ENCODE results near the gene CDH3.

CDH3 gene

DNA sequence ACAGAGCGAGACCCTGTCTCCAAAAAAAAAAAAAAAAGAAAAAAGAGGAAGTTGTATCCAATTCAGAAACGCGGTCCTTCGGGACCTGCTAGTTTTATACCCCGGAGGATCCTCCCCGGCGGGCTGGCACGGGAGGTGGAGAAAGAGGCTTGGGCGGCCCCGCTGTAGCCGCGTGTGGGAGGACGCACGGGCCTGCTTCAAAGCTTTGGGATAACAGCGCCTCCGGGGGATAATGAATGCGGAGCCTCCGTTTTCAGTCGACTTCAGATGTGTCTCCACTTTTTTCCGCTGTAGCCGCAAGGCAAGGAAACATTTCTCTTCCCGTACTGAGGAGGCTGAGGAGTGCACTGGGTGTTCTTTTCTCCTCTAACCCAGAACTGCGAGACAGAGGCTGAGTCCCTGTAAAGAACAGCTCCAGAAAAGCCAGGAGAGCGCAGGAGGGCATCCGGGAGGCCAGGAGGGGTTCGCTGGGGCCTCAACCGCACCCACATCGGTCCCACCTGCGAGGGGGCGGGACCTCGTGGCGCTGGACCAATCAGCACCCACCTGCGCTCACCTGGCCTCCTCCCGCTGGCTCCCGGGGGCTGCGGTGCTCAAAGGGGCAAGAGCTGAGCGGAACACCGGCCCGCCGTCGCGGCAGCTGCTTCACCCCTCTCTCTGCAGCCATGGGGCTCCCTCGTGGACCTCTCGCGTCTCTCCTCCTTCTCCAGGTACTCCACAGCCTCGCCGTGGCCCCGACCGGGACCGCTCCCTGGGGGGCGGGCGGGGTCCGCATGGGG lies at the start of gene CDH3:
Gene CDH3, plus strand, starts transcription at position 596 of the 779 bp plus-strand sequence. Its CDS starts 70 bp downstream, at position 666.
- DNase-seq (ENCODE audit: low read depth) = no peak

DNA sequence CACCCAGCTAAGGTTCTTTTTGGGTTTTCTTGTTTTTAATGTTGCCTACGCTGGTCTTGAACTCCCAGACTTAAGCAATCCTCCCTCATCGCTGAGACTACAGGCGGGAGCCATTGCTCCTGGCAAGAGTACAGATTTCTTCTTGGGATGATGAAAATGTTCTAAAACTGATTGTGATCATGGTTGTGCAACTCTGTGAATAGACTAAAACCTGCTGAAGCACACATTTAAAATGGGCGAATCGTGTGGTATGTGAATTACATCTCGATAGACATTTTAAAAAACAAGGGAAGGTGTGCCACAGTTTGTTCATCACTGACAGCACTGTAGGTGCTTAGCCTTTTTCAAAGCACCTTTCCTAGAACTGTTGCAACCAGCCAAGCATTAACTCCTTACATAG lies 48.8 kb upstream of the CDH3 start:
- DNase-seq (ENCODE audit: low read depth) = no peak

DNA sequence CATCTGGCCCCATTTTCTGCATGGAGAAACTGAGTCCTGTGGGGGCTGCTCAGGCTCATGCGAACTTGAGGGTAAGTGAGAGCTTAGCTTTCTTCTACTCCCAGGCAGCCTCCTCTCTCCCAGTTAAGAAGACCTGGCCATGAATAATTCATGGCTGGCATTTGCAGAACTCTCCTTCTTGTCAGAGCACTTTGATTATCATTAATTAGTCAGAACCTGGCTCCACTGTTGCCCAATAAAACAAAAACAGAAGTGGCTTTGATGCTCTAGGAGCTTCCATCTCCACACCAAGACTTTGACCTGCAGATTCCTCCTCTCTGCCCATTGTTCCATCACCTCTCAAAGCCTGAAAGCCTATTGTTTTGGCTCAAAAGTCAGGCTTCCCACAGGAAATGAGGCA lies 45.5 kb upstream of the CDH3 start:
- no peak for DNase-seq (ENCODE audit: low read depth)

DNA sequence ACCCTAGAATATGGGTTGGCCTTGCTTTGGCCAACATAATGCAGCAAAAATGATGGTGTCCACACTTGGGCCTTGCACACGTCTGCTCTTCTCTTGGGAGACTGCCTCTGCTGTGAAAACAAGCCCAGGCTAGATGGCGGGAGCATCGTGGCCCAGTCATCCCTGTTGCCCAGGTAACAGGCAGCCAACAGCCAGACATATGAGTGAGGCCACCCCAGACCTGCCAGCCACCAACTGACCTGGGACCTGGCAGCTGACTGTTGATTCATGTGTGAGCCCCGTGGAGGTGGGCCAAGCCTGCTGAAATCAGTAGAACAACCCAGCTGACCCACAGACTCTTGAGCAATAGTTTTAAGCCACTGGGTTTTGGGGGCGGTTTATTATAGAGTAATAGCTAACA lies 39.4 kb upstream of the CDH3 start:
- no peak for DNase-seq (ENCODE audit: low read depth)

DNA sequence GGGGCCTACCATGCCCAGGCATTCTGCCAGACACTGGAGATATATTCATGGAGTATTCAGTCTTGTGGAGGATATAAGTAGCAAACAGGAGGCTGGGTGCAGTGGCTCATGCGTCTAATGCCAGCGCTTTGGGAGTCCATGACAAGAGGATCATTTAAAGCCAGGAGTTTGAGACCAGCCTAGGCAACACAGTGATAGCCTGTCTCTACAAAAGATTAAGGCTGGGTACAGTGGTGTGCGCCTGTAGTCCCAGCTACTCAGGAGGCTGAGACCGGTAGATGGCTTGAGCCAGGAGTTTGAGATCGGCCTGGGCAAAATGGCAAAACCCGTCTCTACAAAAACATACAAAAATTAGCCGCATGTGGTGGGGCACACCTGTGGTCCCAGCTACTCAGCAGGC lies 37.7 kb upstream of the CDH3 start:
- no peak for DNase-seq (ENCODE audit: low read depth)

DNA sequence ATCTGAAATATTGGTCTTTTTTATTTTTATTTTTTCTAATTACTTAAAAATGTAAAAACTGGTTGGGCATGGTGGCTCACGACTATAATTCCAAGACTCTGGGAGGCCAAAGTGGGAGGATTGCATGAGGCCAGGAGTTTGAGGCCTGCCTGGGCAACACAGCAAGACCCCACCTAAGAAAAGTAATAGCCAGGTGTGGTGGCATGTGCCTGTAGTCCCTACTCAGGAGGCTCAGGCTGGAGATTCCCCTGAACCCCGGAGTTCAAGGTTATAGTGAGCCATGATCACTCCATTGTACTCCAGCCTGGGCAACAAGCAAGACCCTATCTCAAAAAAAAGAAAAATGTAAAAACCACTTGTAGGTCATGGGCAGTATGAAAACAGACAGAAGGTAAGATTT lies 36.8 kb upstream of the CDH3 start:
- DNase-seq (ENCODE audit: low read depth) = no peak

DNA sequence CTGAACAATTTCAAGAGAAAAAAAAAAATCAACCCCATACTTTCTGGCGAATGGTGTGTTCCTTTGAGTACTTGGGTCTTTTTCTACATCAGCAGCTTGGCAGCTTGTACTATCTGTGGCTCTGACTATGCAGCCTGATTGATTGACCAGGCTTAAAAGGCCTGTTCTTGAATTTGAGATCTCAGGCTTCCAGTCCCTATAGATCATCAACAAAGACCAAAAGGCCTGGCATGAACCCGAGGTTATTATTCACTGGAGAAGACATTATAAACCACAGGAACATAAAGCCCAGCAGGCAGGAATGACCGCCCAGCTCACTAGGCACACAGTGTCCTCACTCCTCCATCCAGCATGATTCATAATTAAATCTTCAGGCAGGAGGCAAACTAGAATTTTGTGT lies 32.1 kb upstream of the CDH3 start:
- DNase-seq (ENCODE audit: low read depth) = no peak

DNA sequence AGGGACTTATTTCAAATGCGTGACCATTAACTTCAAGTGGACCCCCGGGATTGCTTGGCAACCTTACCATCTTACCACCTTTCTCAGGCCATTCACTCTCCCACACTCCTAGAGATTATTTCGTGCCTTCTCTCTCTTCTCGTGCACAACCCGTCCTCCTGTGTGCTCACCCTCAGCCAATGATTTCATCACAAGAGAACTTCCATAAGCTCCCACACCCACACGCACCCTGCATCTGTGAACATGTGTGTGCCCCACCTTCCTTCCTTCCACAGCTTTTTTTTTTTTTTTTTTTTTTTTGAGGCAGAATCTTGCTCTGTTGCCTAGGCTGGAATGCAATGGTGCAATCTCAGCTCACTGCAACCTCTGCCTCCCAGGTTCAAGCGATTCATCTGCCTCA lies 27.4 kb upstream of the CDH3 start:
- no peak for DNase-seq (ENCODE audit: low read depth)

DNA sequence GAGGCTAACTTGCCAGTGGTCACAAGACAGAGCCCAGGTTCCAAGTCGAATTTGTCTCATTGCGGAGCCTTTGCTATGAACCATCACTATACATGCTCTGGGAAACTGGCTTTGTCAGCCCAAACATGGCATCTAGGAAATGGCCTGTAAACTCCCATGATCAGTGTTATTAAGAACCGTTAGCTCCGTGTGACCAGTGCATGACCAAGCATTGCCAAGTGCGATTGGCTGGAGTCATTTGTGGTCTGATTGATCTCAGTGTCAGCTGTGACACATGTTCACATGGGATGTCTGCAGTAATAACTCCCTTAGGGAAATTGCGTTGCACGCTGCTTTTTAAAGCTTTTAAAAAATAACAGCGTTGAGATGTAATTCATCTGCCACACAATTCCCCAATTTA lies 18.6 kb upstream of the CDH3 start:
- no peak for DNase-seq (ENCODE audit: low read depth)

DNA sequence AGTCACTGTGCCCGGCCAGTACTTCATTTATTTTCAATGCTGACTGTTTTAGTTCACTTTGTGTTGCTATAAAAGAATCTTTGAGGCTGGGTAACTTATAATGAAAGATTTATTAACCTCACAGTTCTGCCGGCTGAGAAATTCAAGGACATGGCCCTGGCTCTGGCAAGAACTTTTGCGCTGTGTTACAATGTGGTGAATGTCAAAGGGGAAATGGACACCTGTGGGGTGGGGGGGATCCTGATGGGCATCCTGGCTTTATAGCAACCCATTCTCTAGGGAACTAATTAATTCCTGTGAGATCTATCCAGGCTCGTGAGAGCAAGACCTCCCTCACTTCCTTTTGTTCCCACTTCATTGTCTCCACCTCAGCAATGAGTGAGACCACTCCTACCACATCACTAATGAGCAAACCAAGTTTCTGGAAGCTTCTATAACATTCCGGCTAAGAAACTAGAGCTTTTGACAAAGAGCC lies 17.1 kb upstream of the CDH3 start:
- DNase-seq (ENCODE audit: low read depth) = no peak

DNA sequence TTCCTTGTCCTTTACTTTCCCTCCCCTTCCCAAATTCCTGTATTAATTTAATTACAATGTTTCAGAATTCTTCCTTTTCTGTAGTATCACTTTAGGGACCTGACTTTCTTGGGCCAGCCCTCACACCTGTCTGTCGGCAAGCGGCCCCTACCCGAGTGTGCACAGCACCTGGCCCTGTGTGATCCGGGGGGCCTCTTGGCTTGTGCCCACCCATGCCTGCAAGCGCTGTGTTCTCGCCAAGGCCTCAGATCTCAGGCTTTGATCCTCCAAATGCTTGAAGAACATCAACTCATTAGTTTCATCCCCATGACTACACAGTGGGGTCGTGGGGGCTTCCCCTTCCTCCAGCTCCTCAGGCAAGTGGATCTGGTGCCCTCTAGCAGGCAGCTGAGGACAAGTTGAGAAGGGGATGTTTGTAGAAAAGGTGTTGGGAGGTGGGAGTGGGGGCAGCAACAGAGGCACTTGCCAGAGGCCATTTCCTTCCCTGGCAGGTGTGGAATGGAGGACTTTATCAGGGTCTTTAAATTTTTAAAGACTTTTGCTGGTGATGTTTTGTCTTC lies 15.7 kb upstream of the CDH3 start:
- DNase-seq (ENCODE audit: low read depth) = no peak

DNA sequence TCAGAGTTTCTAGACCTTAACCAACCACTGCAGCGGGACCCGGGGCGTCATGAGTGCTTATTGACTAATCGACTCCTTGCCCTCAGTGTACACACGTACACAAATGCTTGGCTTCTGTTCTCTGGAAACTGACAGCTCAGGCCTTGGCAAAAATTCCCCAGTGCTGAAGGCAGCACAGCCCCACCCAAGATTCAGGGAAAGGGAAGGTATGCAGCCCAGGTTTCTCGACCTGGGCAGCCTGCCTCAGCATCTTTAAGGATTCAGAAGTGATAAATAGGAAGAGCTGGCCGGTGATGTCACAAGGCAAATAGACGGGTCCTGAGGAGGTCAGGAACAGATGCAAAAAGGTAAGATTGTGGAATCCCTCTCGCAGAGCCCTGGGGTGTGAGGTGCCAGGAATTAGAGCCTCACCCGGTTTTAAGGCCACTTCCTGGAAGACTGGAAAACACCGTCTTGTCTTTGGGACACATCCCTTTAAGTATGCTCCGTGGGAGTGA lies 9.0 kb upstream of the CDH3 start:
- no peak for DNase-seq (ENCODE audit: low read depth)

DNA sequence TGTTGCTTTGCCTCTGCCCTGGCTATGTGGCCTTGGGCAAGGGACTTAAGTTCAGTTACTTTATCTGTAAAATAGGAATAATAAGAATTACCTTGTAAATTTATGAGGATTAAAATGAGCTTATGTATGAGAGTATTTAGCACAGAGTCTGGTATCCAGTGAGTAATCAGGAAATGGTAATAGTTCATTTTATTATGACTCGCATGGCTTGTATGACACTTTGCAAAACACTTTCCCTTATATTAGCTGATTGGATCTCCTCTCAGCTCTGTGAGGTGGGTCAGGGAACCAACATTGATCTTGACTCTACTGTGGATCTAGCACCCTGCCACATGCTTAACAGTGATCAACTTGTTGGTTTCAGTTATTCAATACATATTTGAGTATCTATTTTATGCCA lies 8.3 kb upstream of the CDH3 start:
- no peak for DNase-seq (ENCODE audit: low read depth)

DNA sequence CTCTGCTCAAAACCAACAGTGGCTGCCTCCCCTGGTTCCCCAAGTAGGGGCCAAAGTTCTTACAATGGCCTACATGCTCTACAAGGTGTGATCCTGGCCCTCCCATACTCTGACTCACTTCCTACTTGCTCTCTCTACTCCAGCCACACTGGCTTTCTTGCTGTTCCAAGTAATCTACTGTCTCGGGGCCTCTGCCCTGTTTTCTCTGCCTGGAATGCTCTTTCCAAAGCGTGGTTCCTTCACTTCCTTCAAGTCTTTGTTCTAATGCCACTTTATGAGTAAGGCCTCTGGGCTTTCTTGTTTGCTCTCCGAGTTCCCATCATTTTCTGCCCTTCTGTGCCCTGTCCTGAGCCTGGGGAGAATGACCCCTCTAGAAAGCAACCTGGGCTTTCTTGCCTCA lies 4.1 kb upstream of the CDH3 start:
- DNase-seq (ENCODE audit: low read depth) = no peak

DNA sequence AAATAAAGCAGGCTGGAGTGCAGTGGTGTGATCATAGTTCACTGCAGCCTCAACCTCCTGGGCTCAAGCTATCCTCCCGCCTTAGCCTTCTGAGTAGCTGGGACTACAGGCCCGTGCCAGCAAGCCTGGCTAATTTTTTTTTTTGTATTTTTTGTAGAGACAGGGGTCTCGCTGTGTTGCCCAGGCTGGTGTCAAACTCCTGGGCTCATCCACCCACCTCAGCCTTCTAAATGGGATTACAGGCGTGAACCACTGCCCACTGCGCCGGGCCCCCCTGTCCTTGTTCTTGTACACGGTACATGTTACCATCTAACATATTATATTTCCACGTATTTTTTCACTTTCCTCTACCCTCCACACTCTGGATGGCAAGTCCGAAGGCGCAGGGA lies 3.1 kb upstream of the CDH3 start:
- DNase-seq (ENCODE audit: low read depth) = no peak

DNA sequence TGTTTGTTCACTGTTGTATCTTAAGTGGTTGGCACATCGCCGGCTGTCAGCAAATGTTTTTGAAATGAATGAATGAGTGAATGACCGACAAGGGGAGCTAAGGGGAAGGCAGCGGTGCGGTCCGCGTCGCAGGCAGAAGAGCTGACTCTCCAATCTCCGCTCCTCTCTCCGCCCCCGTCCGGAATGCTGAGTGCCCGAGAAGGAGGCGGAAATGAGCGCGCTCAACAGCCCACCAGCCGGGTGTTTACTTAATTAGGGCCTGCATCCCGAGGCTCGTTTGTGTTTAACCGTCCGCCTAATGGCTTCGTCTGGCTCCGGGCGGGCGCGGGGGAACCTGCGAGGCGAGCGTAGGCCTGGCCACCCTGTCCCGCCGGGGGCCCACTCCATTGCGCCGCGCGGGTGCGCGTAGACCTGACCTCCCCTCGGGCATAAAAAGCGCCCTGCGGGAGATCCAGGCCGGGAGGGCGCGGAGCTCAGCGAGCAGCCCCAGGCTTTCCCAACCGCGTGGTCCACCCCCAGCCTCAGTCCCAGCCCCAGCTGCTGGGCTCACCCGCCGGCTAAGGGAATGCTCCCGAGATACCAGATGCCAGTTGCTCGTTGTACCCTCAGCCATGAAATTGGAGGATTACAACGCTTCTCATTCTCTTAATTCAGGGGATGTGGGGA lies 2.5 kb upstream of the CDH3 start:
- no peak for DNase-seq (ENCODE audit: low read depth)

DNA sequence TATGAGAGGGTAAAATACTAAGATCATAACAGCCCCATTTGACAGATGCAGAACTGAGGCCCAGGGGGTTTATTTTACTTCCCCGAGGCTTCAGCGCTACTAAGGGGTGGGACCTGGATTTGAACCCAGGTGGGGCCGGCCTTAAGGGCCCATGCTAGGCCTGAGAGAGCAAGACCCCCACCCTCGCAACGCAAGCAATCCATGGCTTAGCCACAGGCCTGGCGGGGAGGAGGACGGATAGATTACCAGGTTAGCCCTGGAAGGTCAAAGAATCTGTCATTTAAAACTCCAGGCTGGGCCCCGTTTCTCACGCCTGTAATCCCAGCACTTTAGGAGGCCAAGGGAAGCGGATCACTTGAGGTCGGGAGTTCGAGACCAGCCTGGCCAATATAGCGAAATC lies 1.9 kb upstream of the CDH3 start:
- no peak for DNase-seq (ENCODE audit: low read depth)

DNA sequence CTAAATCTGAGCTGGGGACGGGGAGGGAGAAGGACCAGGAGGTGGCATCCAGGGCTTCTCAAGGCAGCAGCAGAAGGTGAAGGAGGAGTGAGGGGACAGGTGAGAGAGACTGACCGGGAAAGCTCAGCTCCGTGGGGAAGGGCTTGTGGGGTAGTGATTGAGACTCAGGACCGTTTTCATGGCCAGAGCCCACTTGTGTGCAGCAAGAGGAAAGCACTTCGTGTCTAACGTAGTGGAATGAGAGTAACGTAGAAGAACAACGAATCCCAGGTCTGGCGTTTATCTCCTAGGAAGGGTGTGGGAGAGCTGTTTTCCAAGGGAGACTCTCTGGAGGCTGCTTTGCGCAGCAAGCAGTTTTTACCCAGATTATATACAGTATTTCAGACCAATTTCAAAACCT lies 1.3 kb upstream of the CDH3 start:
- DNase-seq (ENCODE audit: low read depth) = no peak

DNA sequence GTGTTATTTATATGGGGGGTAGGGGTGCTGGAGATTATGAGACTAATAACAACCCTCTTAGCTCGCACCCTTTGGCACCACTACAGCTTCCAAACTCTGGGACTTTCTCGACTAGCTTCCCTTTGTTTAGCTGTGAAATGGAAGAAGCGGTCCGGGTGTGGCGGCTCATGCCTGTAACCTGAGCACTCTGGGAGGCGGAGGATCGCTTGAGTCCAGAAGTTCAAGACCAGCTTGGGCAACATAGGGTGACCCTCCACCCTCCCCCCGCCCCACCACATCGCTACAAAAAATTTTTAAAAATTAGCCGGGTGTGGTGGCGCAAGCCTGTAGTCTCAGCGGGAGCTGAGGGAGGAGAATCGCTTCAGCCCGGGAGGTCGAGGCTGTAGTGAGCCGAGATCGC lies 814 bp upstream of the CDH3 start:
- no peak for DNase-seq (ENCODE audit: low read depth)

DNA sequence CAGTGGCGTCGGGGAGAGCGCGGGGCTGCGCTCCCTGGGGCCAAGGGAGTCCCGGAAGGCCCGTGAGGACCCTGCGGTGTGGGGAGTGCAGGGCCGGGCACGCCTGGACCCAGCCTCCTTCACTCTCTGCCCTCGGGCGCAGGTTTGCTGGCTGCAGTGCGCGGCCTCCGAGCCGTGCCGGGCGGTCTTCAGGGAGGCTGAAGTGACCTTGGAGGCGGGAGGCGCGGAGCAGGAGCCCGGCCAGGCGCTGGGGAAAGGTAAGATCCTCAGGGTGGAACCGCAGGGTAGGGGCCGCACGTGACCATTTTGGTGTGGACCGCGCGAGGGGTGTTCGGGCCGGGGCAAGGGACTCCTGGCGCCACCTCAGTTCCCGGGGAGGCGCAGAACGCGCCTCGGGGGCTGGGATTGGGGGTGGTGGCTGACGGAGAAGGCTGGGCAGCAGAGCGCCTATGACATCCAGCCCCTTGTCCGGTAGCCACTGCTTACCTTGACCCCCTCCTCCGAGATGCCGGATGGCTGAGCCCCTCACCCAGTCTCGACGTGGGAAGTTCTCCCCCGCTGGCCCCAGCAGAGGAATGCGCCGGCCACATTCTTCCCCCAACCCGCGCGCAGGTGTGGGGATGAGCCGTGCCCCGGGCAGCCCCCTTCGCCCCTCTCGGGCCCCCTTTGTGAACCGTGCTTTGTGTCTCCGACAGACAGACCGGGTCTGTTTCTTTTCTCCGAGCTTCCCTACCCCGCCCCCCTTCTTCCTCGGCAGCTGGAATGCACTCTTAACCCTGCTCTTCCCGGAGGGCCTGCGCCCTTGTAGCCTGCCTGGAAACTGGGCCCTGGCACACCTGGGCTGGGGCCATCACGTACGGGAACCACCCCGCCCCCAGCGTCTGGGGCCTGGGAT lies 631 bp downstream of the CDH3 start:
- DNase-seq (ENCODE audit: low read depth) = no peak

DNA sequence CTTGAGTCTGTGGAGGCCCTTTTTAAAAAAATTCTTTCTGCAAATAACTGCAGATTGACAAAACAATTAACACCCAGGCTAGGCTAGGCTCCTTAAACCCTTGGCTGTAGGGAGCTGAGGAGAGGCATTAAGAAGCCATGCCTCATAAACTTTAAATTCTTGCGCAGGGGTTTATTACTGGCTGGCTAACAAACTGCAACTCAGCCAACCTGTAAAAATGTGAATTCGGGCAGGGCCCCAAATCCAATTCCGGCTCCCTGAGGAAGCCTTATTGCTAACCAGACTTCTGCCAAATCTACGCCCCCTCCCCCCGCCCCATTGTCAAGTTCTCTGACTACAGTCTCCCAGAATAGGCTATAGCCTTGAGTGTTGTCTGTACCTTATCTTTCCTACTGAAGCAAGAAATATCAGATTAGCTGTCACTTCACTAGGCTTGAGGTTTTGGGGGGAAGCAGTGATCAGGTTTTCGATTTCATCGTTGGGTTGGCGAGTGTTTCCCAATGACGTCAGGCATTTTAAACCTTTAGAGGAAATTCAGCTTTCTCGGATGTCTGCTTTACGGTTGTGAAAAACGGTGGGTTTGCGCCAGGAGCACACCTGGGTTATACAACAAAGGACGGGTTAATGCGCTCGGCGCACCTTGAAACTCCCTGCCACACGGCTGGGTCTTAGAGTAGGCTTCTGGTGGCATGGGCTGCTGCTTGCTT lies 2.0 kb downstream of the CDH3 start:
- no peak for DNase-seq (ENCODE audit: low read depth)

DNA sequence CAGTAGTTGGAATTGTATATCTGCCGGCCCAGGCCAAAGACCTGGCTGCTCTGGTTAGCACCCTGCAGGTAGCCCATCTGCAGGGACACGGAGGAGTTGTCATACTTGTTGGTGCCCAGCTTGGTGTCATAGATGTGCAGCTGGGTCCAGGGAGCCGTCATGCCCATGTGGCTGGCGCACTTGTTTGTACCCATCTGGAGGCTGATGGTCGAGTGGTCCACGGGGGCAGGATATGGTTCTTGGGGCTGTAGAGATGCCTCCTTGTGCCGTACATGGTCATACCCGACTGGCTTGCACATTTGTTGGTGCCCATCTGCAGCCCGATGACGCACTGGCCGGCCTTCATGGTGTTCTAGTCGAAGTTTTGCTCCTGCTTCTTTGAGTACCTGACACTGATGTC lies 6.0 kb downstream of the CDH3 start:
- no peak for DNase-seq (ENCODE audit: low read depth)

Measured in CMK (cell line).